MCF 10A (cell line): ENCODE data around the gene NELL1. TPM values are rescaled to one million over a fixed set of nuclear protein-coding genes. Genes with fewer than 3 reads are reported as not detected.

Experiments
- BruUV-seq: library from RNA; stranded (reverse); fragments of 400-500 nt; replicated peaks from 2 replicates; lab custom pipeline; 2021; lab: Mats Ljungman, UMichigan
- CTCF ChIA-PET: fragments of 300-600 bp; sonication (Branson Sonifier 250); formaldehyde crosslinking; extraction: SDS; loops from one replicate; lab custom pipeline; 2021; ENCODE audit warnings: antibody characterized with exemption, inconsistent platforms; lab: Yijun Ruan, JAX
- POLR2A ChIA-PET: fragments of 300-600, 350-650 bp; sonication (Branson Sonifier 250); formaldehyde crosslinking; extraction: SDS; loops from one replicate; lab custom pipeline; 2020; ENCODE audit warnings: antibody characterized with exemption, inconsistent platforms; lab: Yijun Ruan, JAX
- DNase-seq: peaks from one replicate; pipeline ENCODE4 v3.0.0-alpha.2; 2018; ENCODE audit not compliant: unreplicated experiment
- H3K27ac Mint-ChIP-seq: one replicate; pipeline ENCODE4 v1.8.0; 2022; ENCODE audit warnings: mild to moderate bottlenecking, low read depth, mixed read lengths; ENCODE audit not compliant: unreplicated experiment
- H3K27me3 Mint-ChIP-seq: one replicate; pipeline ENCODE4 v1.8.0; 2022; ENCODE audit warnings: mixed read lengths; ENCODE audit not compliant: insufficient read depth, unreplicated experiment
- H3K36me3 Mint-ChIP-seq: one replicate; pipeline ENCODE4 v1.8.0; 2022; ENCODE audit warnings: mild to moderate bottlenecking, moderate library complexity, mixed read lengths; ENCODE audit not compliant: insufficient read depth, unreplicated experiment
- H3K4me1 Mint-ChIP-seq: one replicate; pipeline ENCODE4 v1.8.0; 2022; ENCODE audit warnings: mixed read lengths; ENCODE audit not compliant: insufficient read depth, unreplicated experiment
- H3K4me3 Mint-ChIP-seq: one replicate; pipeline ENCODE4 v1.8.0; 2022; ENCODE audit warnings: mild to moderate bottlenecking, moderate library complexity, mixed read lengths; ENCODE audit not compliant: unreplicated experiment
- H3K9me3 Mint-ChIP-seq: one replicate; pipeline ENCODE4 v1.8.0; 2022; ENCODE audit warnings: mixed read lengths; ENCODE audit not compliant: unreplicated experiment
- CTCF ChIP-seq: fragments of 200-600 bp; IDR thresholded peaks from one replicate; pipeline ENCODE4 v1.8.0; 2022; ENCODE audit warnings: antibody characterized with exemption, mild to moderate bottlenecking; ENCODE audit not compliant: unreplicated experiment
- intact Hi-C: fragments of 100-400 bp; cut with micrococcal nuclease; formaldehyde crosslinking; loops from 2 replicates; pipeline ENCODE4 v1.14.1; 2022
- total RNA-seq: library from RNA; stranded (reverse); gene quantifications from 2 replicates; pipeline ENCODE4 v1.2.3, GENCODE V29; 2022

NELL1 gene
- total RNA-seq, 1 experiment from 2014 or later, result not detected

GRCh38 chr11:20980736-20981135 lies 311.4 kb downstream of the NELL1 start:
- BruUV-seq, result no TSS peak
- Mint-ChIP-seq H3K4me3 (no peak overlapping the region), H3K4me1 (no peaks in the 10 kb centered on the region), H3K9me3 (peaks cover 36% of the 10 kb centered on the region), H3K27me3 (no peaks in the 10 kb centered on the region), H3K27ac (no peak overlapping the region), H3K36me3 (peaks cover 7% of the 10 kb centered on the region)
- DNase-seq, result no peak
- intact Hi-C loops, result no loop called here
- POLR2A ChIA-PET, result no interaction called here
- CTCF ChIA-PET, result no interaction called here
- no peak for TF ChIP-seq CTCF

- H3K36me3 Mint-ChIP-seq, result no peaks in the 10 kb centered on the region
- DNase-seq, result no peak
- no peak overlapping the region for H3K27ac Mint-ChIP-seq
- no peaks in the 10 kb centered on the region for H3K4me1 Mint-ChIP-seq
- no TSS peak for BruUV-seq
- ChIA-PET CTCF (no interaction called here), POLR2A (no interaction called here)
- no peak overlapping the region for H3K4me3 Mint-ChIP-seq
- peaks cover 20% of the 10 kb centered on the region for H3K9me3 Mint-ChIP-seq
- no peaks in the 10 kb centered on the region for H3K27me3 Mint-ChIP-seq
- no peak for TF ChIP-seq CTCF
- intact Hi-C loops, result no loop called here
Measured at GRCh38 chr11:20990447-20990846, 321.1 kb downstream of the NELL1 start.

GRCh38 chr11:20991471-20991870 lies 322.1 kb downstream of the NELL1 start:
- no peak for DNase-seq
- TF ChIP-seq CTCF, result no peak
- Mint-ChIP-seq H3K27me3 (no peaks in the 10 kb centered on the region), H3K4me3 (no peak overlapping the region), H3K27ac (no peak overlapping the region), H3K9me3 (peaks cover 20% of the 10 kb centered on the region), H3K4me1 (no peaks in the 10 kb centered on the region), H3K36me3 (no peaks in the 10 kb centered on the region)
- POLR2A ChIA-PET, result no interaction called here
- intact Hi-C loops, result no loop called here
- BruUV-seq, result no TSS peak
- CTCF ChIA-PET, result no interaction called here

GRCh38 chr11:21007297-21007696 lies 337.9 kb downstream of the NELL1 start:
- intact Hi-C loops, result no loop called here
- H3K4me3 Mint-ChIP-seq, result no peak overlapping the region
- H3K27me3 Mint-ChIP-seq, result no peaks in the 10 kb centered on the region
- POLR2A ChIA-PET, result no interaction called here
- no peak for DNase-seq
- no TSS peak for BruUV-seq
- no peak for TF ChIP-seq CTCF
- no peaks in the 10 kb centered on the region for H3K4me1 Mint-ChIP-seq
- H3K9me3 Mint-ChIP-seq, result peaks cover 15% of the 10 kb centered on the region
- H3K36me3 Mint-ChIP-seq, result no peaks in the 10 kb centered on the region
- no peak overlapping the region for H3K27ac Mint-ChIP-seq
- CTCF ChIA-PET, result interaction anchor here (0.5 to 1.0 kb wide), 2 partner anchors 142 to 256 kb away, joined by 3 to 4 read pairs; no protein-coding TSS in a partner anchor
